ENCODE measurements around the gene HES4.

Gene HES4

DNA sequence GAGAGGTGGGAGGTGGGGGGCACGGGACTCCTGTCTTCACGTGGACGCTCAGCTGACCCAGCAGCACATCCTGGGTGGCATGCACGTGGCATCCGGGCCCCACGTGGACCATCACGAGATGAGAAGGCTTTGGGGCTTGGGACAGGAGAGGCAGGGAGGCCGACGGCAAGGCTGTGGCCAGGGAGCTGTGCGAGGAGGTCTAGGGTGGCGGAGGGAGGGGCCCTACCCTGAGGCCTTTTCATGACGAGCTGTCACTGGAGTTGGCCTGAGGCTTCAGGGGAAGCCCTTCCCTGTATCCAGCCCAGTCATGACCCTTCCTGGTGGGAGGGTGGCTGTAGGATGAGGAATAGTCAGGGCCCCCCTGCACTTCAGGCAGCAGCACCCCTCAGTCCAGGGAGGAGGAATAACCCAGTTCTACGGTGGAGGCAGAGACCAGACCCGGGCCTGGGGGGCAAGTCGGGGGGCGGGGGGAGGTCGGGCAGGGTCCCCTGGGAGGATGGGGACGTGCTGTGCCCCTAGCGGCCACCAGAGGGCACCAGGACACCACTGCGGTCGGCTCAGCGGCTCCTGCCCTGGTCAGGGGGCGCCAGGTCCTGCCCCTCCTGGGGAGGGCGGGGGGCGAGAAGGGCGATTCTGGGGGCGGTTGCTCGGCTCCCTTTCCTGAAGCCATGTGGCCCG lies 16.0 kb downstream of the HES4 start:
- TF ChIP-seq, protein P1, sequence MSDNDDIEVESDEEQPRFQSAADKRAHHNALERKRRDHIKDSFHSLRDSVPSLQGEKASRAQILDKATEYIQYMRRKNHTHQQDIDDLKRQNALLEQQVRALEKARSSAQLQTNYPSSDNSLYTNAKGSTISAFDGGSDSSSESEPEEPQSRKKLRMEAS (IDR thresholded peaks at IDR 0.05), result no peak
- peak; percentile 84 for TF ChIP-seq RAD21 (IDR thresholded peaks at IDR 0.05; ENCODE audit: low read depth)
- TF ChIP-seq ZBTB7A (IDR thresholded peaks at IDR 0.05; ENCODE audit: low read depth), result peak; percentile 77
- no peak for TF ChIP-seq YY1 (IDR thresholded peaks at IDR 0.05; ENCODE audit: low read depth)

DNA sequence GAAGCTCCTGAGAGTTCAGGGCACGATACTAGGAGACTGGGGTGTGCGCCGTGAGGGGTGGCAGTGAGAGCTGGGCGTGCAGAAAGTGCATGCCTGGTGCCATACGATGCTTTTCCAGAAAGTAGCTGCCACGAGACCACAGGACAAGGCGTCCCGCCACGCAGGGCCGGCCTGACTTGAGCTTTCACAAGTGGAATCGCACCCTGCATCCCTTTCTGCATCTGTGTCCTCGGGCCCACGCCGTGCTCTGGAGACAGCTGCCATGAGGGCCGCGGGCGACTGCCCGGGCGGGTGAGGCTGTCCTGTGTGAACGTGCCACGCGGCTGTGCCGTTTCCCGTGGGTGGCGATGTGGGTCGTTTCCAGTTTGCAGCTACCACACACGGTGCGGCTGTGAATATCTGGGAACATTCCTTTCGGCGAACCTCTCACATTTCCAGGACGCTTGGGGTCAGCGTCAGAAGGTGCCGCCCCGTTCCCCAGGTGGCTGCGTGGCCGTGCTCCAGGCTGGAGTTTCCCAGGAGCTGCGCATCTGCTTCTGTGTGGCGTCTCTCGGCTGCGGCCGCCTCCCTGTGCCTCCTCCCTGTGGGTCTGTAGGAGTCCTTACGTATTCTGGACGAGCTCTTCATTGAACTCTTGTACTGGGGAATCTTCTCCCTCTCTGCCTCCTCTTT lies 17.0 kb downstream of the HES4 start:
- TF ChIP-seq CEBPB (IDR thresholded peaks at IDR 0.05) (no peak), CREB1 (IDR thresholded peaks at IDR 0.05; ENCODE audit: low read depth) (no peak), TAF1 (IDR thresholded peaks at IDR 0.05; ENCODE audit: low read depth) (no peak), ZBTB7A (IDR thresholded peaks at IDR 0.05; ENCODE audit: low read depth) (no peak), EP300 (IDR thresholded peaks at IDR 0.05; ENCODE audit: borderline replicate concordance) (no peak), EGR1 (IDR thresholded peaks at IDR 0.05) (no peak), NFIC (IDR thresholded peaks at IDR 0.05) (no peak), YY1 (IDR thresholded peaks at IDR 0.05; ENCODE audit: low read depth) (no peak), FOXM1 (IDR thresholded peaks at IDR 0.05; ENCODE audit: borderline replicate concordance, low read depth) (no peak), TCF12 (IDR thresholded peaks at IDR 0.05; ENCODE audit: low read depth) (no peak), TEAD4 (IDR thresholded peaks at IDR 0.05) (no peak)
- TF ChIP-seq, protein P1 (IDR thresholded peaks at IDR 0.05), result no peak
- TF ChIP-seq, protein P2, sequence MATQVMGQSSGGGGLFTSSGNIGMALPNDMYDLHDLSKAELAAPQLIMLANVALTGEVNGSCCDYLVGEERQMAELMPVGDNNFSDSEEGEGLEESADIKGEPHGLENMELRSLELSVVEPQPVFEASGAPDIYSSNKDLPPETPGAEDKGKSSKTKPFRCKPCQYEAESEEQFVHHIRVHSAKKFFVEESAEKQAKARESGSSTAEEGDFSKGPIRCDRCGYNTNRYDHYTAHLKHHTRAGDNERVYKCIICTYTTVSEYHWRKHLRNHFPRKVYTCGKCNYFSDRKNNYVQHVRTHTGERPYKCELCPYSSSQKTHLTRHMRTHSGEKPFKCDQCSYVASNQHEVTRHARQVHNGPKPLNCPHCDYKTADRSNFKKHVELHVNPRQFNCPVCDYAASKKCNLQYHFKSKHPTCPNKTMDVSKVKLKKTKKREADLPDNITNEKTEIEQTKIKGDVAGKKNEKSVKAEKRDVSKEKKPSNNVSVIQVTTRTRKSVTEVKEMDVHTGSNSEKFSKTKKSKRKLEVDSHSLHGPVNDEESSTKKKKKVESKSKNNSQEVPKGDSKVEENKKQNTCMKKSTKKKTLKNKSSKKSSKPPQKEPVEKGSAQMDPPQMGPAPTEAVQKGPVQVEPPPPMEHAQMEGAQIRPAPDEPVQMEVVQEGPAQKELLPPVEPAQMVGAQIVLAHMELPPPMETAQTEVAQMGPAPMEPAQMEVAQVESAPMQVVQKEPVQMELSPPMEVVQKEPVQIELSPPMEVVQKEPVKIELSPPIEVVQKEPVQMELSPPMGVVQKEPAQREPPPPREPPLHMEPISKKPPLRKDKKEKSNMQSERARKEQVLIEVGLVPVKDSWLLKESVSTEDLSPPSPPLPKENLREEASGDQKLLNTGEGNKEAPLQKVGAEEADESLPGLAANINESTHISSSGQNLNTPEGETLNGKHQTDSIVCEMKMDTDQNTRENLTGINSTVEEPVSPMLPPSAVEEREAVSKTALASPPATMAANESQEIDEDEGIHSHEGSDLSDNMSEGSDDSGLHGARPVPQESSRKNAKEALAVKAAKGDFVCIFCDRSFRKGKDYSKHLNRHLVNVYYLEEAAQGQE (IDR thresholded peaks at IDR 0.05; ENCODE audit: low read depth), result no peak

DNA sequence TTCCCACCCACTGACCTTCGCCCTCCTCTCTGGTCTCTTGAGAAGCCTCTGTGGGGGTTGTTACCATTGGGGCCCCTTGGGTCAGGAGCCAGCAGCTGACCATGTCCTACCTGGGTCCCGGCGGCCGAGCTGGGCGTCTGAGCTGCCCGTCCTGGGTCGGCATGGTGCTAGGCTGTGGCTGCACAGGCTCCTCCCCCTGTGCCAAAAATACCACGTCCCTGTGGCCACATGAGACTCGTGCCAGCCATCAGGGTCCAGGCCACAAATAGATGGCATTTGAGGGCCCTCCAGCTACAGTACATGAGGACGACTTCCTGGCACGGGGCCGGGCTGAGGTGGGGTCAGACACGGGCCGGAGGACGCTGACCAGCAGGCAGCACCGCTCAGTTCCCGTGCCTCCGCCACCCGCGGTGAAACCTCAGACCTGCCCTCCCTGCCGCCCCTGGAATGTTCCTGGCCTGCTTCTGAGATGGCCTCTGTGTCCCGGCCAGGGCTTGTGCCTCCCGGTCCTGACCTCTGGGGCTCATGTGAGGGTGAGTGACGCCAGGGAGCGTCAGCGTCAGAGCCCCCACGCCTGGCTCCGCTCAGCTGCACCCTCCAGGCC lies 17.8 kb downstream of the HES4 start, which contains the start of gene PERM1:
TSS of gene PERM1 (minus strand) at position 139 of the 604 bp plus-strand sequence. CDS start 1,064 bp downstream, outside the sequence.
- TF ChIP-seq CEBPB (IDR thresholded peaks at IDR 0.05) (no peak), EP300 (IDR thresholded peaks at IDR 0.05; ENCODE audit: borderline replicate concordance) (no peak), RAD21 (IDR thresholded peaks at IDR 0.05; ENCODE audit: low read depth) (no peak), TAF1 (IDR thresholded peaks at IDR 0.05; ENCODE audit: low read depth) (no peak), YY1 (IDR thresholded peaks at IDR 0.05; ENCODE audit: low read depth) (no peak), NFIC (IDR thresholded peaks at IDR 0.05) (peak; percentile 34; the same call in 1 of the 2 replicates), FOXM1 (IDR thresholded peaks at IDR 0.05; ENCODE audit: borderline replicate concordance, low read depth) (no peak), TCF12 (IDR thresholded peaks at IDR 0.05; ENCODE audit: low read depth) (no peak), CREB1 (IDR thresholded peaks at IDR 0.05; ENCODE audit: low read depth) (no peak), TEAD4 (IDR thresholded peaks at IDR 0.05) (0 out of 2 replicates have a peak, but pooled peaks have one; percentile 40)
- TF ChIP-seq, protein P2 (IDR thresholded peaks at IDR 0.05; ENCODE audit: low read depth), result no peak
- TF ChIP-seq, protein P1 (IDR thresholded peaks at IDR 0.05), result no peak

DNA sequence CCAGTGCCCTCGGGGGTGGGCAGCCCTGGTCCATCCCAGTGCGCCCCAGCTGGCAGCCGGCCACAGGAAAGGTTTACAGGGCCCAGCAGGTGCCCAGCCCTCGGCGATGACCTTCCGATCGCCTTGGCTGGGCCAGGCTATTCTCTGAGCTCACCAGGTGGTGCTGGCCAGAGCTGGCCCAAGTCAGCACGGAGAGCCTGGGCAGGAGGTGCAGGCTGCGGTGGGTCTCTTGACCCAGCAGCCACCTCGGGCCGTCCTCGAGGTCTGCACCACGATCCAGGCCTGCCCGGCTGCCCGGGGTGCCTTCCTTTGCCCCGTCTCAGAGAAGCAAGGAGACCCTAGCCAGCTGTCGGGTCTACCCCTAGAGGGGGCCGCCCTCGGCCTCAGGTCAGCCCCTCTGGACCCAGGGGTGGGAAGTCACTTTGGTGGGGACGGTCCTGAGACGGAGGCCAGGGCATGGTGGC lies 18.4 kb downstream of the HES4 start:
- TF ChIP-seq TCF12 (IDR thresholded peaks at IDR 0.05; ENCODE audit: low read depth) (0 out of 2 replicates have a peak, but pooled peaks have one; percentile 26), NFIC (IDR thresholded peaks at IDR 0.05) (peak; percentile 56), ZBTB7A (IDR thresholded peaks at IDR 0.05; ENCODE audit: low read depth) (0 out of 2 replicates have a peak, but pooled peaks have one; percentile 13)
- TF ChIP-seq, protein P1 (IDR thresholded peaks at IDR 0.05), result no peak; the same call in 1 of the 2 replicates

DNA sequence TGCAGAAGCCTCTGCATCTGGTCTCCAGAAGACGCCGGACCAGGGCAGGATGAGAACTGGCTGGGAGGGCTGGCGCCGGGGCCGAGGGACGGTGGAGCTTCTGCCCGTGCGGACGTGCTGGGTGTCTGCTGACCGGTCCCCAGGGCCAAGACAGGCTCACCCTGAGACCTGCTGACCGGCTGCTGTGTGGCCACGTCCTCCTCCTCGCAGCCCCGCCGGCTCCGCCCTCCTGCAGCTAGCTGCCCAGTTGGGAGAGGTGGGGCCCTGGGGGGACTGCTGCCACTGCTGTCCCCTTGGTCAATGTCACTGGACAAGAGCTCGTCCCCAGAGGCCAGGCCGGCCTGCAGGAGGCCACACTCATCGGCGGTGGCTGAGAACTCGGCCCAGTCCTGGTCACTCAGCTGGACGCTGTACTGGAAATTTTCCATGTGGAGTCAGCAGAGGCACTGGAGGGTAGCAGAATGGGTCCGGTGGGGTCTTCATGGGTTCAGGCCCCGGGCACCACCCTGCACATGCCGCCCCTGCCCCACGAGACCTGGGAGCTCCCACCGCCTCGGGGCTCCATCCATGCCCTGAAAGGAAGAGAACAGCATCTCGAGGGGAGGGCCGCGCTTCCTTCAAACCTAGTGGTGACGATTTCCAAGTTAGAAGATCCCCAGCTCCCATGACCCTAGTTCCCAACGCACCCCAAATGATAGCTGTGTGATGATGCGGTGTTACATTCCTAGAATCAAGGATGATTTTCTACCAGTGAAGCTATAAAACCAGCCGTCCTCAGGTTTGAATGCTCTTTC lies 19.1 kb downstream of the HES4 start:
- TF ChIP-seq, protein P3, sequence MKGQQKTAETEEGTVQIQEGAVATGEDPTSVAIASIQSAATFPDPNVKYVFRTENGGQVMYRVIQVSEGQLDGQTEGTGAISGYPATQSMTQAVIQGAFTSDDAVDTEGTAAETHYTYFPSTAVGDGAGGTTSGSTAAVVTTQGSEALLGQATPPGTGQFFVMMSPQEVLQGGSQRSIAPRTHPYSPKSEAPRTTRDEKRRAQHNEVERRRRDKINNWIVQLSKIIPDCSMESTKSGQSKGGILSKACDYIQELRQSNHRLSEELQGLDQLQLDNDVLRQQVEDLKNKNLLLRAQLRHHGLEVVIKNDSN (IDR thresholded peaks at IDR 0.05), result no peak
- TF ChIP-seq EP300 (IDR thresholded peaks at IDR 0.05; ENCODE audit: borderline replicate concordance) (no peak), RAD21 (IDR thresholded peaks at IDR 0.05; ENCODE audit: low read depth) (no peak), EGR1 (IDR thresholded peaks at IDR 0.05) (no peak), TAF1 (IDR thresholded peaks at IDR 0.05; ENCODE audit: low read depth) (no peak), CREB1 (IDR thresholded peaks at IDR 0.05; ENCODE audit: low read depth) (no peak), ZBTB7A (IDR thresholded peaks at IDR 0.05; ENCODE audit: low read depth) (no peak), FOXM1 (IDR thresholded peaks at IDR 0.05; ENCODE audit: borderline replicate concordance, low read depth) (no peak), CEBPB (IDR thresholded peaks at IDR 0.05) (no peak), TCF12 (IDR thresholded peaks at IDR 0.05; ENCODE audit: low read depth) (no peak), YY1 (IDR thresholded peaks at IDR 0.05; ENCODE audit: low read depth) (no peak), NFIC (IDR thresholded peaks at IDR 0.05) (no peak), TEAD4 (IDR thresholded peaks at IDR 0.05) (no peak)
- TF ChIP-seq, protein P1 (IDR thresholded peaks at IDR 0.05), result no peak
- TF ChIP-seq, protein P2 (IDR thresholded peaks at IDR 0.05; ENCODE audit: low read depth), result no peak
